Prostate gland (tissue), 2 donors: ENCODE data around the gene ARL16. TPM values are rescaled to one million over a fixed set of nuclear protein-coding genes. Genes with fewer than 3 reads are reported as not detected.

ENCODE experiments used
- DNase-seq: peaks from one replicate; pipeline ENCODE4 v3.0.0-alpha.2; 2019; ENCODE audit warnings: low spot score
- H3K27ac ChIP-seq, 2 donors: fragments of 200-600 bp; sonication (generic); 2 replicates each; pipeline ENCODE4 v1.5.1; 2017 to 2019
- H3K27me3 ChIP-seq: fragments of 200-600 bp; sonication (generic); replicated peaks from 2 replicates; pipeline ENCODE4 v1.5.1; 2019; ENCODE audit not compliant: insufficient read depth
- H3K36me3 ChIP-seq, 2 donors: fragments of 200-600 bp; sonication (generic); 1 replicate in 1 of 2; 2 replicates in 1 of 2; pipeline versions ENCODE4 v1.5.1 to v1.8.1; 2017 to 2019
- H3K4me1 ChIP-seq: fragments of 200-600 bp; sonication (generic); replicated peaks from 2 replicates; pipeline ENCODE4 v1.5.1; 2019
- H3K4me3 ChIP-seq, 2 donors: fragments of 200-600 bp; sonication (generic); 2 replicates each; pipeline ENCODE4 v1.5.1; 2017 to 2019
- H3K9me3 ChIP-seq: fragments of 200-600 bp; sonication (generic); 2 replicates; pipeline ENCODE4 v1.5.1; 2017
- POLR2A ChIP-seq: fragments of 450-650 bp; IDR thresholded peaks from one replicate; pipeline ENCODE4 v1.6.1; 2016; ENCODE audit warnings: antibody characterized with exemption, mild to moderate bottlenecking
- POLR2AphosphoS5 ChIP-seq: sonication (generic); formaldehyde crosslinking; IDR thresholded peaks from one replicate; pipeline ENCODE4 v1.6.1; 2017; ENCODE audit warnings: antibody characterized with exemption
- WGBS: methylation state at CpG from one replicate; pipeline ENCODE4 v1.1.5; 2018; 5-methylcytosine and 5-hydroxymethylcytosine counted together
- intact Hi-C: fragments of 100-400 bp; cut with DNase I; formaldehyde crosslinking; loops from one replicate; pipeline ENCODE4 v1.14.2; 2022
- total RNA-seq, 2 donors: library from RNA; depleted of rRNA; stranded (reverse); fragments of >200 nt; gene quantifications; one replicate each; pipeline ENCODE4 v1.1.0, GENCODE V29; 2016
- TF ChIP-seq, protein P1 (sequence below), 4 experiments: fragments of 200-600 bp in 2 of 4; fragments of 450-650 bp in 2 of 4; sonication (generic) in 2 of 4; IDR thresholded peaks; 1 replicate in 3 of 4; 2 replicates in 1 of 4; pipeline ENCODE4 v1.5.1; 2016 to 2019; ENCODE audit warnings: antibody characterized with exemption in 4 of 4, mild to moderate bottlenecking in 2 of 4, moderate library complexity in 2 of 4

The ARL16 gene
- total RNA-seq, 2 donors from 2014 or later = 27.9 to 49.5 TPM

DNA sequence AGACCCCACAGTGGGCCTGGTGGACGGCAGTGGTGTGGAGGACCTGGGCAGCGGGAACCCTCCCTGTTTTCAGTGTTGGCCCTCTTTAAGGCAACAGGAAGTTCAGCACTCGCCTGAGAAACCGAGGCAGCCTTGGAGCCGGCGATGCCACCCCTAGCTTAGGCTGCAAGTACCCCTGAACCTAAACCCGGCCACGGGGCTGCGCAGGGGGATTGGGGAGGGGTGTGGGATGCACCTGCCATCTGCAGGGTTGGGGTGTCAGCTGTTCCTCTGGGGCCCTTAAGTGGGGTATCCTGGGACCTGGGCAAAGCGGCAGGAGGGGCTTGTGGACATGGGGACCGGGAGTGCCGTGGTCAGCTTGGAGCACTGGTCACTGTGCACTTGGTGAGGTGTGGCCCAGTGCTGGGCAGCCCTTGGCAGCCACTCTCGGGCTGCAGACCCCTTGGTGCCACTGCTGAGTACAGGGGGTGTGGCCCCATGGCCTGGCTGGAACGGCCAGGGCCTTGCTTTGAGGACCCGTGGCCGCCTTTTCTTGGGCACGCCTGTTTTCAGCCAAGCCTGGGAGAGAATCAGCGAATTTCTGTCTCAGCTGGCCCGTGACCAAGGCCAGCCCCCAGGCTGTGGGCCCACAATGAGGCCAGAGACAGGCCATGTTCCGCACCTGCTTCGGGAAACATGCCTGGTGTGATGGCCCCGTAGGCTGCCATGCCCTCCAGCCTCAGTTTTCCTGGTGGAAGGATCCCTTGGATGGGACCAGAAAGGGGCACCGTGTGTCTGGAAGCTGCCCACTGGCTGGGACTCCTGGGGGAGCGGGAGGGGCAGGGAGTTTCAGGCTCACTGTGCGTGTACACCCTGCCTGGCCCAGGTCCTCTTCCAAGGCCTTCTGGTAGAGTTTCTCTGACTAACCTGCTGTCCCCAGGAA, 24.4 kb upstream of the ARL16 start:
- intact Hi-C loops = no loop called here
- Histone ChIP-seq H3K27me3 (no peaks in the 10 kb centered on the region), H3K4me1 (peaks cover 17% of the 10 kb centered on the region), H3K36me3 (peaks cover 0 to 4% of the 10 kb centered on the region in 2 donors), H3K27ac (no peak overlapping the region), H3K9me3 (no peaks in the 10 kb centered on the region), H3K4me3 (no peak overlapping the region)
- TF ChIP-seq, protein P1, sequence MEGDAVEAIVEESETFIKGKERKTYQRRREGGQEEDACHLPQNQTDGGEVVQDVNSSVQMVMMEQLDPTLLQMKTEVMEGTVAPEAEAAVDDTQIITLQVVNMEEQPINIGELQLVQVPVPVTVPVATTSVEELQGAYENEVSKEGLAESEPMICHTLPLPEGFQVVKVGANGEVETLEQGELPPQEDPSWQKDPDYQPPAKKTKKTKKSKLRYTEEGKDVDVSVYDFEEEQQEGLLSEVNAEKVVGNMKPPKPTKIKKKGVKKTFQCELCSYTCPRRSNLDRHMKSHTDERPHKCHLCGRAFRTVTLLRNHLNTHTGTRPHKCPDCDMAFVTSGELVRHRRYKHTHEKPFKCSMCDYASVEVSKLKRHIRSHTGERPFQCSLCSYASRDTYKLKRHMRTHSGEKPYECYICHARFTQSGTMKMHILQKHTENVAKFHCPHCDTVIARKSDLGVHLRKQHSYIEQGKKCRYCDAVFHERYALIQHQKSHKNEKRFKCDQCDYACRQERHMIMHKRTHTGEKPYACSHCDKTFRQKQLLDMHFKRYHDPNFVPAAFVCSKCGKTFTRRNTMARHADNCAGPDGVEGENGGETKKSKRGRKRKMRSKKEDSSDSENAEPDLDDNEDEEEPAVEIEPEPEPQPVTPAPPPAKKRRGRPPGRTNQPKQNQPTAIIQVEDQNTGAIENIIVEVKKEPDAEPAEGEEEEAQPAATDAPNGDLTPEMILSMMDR (IDR thresholded peaks at IDR 0.05) = no peak
- TF ChIP-seq POLR2A (no peak), POLR2AphosphoS5 (no peak)
- 79% methylated on average over 18 of the region's 25 CpGs for WGBS
- no peak for DNase-seq

DNA sequence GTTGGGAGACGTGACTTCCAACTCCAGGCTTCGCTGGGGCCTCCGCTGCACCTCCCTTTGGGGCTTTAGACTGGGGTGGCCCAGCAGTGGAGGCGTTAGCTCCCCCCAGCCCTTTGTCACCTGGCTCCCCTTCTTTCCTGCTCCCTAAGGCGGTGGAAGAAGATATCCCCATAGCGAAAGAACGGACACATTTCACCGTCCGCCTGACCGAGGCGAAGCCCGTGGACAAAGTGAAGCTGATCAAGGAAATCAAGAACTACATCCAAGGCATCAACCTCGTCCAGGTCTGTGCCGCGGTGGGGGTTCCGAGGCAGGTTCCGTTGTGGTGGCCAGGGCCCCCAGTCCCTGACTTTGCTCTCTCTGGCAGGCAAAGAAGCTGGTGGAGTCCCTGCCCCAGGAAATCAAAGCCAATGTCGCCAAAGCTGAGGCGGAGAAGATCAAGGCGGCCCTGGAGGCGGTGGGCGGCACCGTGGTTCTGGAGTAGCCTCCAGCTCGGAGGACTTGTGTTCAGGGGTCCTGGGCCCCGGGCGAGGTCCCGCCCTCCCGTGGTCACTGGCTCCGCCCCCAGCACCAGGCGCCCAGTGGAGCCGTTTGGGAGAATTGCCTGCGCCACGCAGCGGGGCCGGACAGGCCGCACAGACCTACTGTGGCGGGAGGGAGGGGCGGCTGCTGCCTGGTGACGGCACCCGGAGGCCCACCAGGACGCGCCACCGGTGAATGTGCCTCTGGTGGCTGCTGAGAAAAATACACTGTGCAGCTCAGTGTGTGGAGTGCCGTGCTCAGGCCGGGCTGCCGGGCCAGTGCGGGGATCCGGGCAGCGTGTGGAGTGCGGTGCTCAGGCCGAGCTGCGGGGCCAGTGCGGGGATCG, 23.4 kb upstream of the ARL16 start:
- Histone ChIP-seq H3K9me3 (no peaks in the 10 kb centered on the region), H3K36me3 (peaks cover 0 to 4% of the 10 kb centered on the region in 2 donors), H3K4me3 (no peak overlapping the region), H3K27me3 (no peaks in the 10 kb centered on the region), H3K4me1 (peaks cover 21% of the 10 kb centered on the region), H3K27ac (no peak overlapping the region)
- no peak for TF ChIP-seq POLR2AphosphoS5
- TF ChIP-seq, protein P1 (IDR thresholded peaks at IDR 0.05) = no peak
- no peak for TF ChIP-seq POLR2A
- 92% methylated on average over 48 of the region's 54 CpGs for WGBS
- intact Hi-C loops = no loop called here
- no peak for DNase-seq

DNA sequence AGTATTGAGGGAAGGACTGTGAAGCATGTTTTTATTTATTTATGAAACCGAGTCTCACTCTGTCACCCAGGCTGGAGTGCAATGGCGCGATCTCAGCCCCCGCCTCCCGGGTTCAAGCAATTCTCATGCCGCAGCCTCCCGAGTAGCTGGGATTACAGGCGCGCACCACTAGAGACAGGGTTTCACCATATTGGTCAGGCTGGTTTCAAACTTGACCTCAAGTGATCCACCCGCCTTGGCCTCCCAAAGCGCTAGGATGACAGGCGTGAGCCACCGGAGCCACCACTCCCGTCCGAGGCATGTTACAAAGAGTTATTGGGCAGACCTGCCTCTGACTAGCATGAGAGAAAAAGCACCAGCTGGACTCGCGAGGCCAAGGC, 22.6 kb upstream of the ARL16 start:
- Histone ChIP-seq H3K36me3 (peaks cover 0 to 4% of the 10 kb centered on the region in 2 donors), H3K9me3 (no peaks in the 10 kb centered on the region), H3K4me3 (no peak overlapping the region), H3K27me3 (no peaks in the 10 kb centered on the region), H3K4me1 (peaks cover 28% of the 10 kb centered on the region), H3K27ac (no peak overlapping the region)
- TF ChIP-seq, protein P1 (IDR thresholded peaks at IDR 0.05) = no peak
- TF ChIP-seq POLR2A (no peak), POLR2AphosphoS5 (no peak)
- no peak for DNase-seq
- WGBS = 93% methylated on average over 17 of the region's 17 CpGs
- intact Hi-C loops = no loop called here

DNA sequence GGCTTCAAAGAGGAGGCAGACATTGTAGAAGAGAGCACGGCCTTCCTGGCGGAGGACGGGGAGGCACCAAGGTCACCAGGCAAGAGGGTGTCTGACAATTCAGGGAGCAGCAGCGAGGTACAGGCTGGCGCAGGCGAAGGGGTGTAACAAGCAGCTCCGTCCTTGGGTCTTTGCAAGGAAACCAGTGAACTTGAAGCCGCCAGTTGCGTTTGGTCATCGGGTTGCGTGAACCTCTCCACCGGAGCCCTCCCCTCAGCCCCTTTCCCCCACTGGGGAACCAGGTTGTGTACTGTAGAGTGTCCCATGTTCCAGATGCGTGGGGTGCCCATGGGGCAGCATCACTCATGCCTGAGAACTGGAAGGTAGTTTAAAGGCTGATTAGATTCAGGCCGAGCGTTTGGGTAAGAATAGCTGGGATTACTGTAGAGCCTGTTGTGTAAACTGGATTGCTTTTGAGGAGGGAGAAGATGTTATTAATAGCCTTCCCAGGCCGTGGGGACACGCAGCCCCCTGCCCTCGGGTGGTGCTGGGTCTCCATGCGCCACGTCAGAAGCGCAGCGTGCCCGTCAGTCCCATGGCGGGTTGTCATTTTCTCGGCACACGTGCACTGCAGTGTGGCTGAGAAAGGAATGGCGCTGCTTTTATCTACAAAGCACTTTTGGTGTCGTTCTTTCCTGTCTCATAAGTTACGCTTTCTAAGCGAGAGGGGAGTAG, 22.1 kb upstream of the ARL16 start:
- Histone ChIP-seq H3K9me3 (no peaks in the 10 kb centered on the region), H3K36me3 (peaks cover 0 to 4% of the 10 kb centered on the region in 2 donors), H3K27ac (no peak overlapping the region), H3K4me3 (no peak overlapping the region), H3K4me1 (peaks cover 28% of the 10 kb centered on the region), H3K27me3 (no peaks in the 10 kb centered on the region)
- TF ChIP-seq, protein P1 (IDR thresholded peaks at IDR 0.05) = no peak
- TF ChIP-seq POLR2AphosphoS5 = no peak
- no peak for TF ChIP-seq POLR2A
- intact Hi-C loops = no loop called here
- DNase-seq = no peak
- 95% methylated on average over 30 of the region's 30 CpGs for WGBS
